ENCODE results near the gene TAS2R60.
"Not testable (repeated sequence)": the region's sequence is repeated elsewhere in the genome, so short reads cannot be mapped to it uniquely, and the experiment has no call there.

The TAS2R60 gene

GRCh38 chr7:143479055-143479766 is 36.0 kb downstream of the TAS2R60 start:
- no peak for DNase-seq

DNA sequence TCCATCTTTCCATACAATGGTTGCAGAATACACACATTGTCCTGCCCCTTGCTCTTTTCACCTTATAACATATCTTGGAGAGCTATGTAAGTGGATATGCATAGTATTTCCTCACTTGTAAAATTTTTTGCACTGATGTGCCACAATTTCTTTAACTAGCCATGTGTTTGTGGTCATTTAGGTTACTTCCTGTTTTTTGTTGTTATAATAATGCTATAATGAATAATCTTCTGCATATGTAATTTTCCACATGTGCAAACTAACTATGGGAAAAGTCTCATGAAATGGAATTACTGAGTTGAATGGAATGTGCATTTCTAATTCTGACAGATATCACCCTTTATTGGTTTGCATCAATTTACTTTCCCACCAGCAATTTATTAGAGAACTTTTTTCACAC is 37.2 kb downstream of the TAS2R60 start:
- no peak for DNase-seq

GRCh38 chr7:143484119-143484518 is 40.9 kb downstream of the TAS2R60 start:
- DNase-seq = no peak

DNA sequence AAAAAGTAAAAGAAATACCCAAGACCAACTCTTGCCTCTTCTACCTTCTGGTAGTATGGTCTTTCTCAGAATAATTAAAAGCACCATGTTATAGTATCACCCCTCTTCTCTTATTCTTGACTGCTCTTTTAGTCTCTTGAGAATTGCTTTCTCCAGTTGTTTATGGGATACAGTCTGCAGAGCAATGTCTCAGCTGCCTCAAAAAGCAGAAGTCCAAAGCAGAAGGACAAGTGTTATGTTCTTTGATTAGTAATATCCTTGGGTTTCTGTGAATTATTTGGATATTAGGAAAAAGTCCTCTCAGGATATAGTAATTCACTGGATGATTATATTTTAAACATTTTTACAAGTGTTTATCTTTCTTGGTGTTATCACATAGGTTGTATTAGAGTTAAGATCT is 41.8 kb downstream of the TAS2R60 start:
- DNase-seq = no peak

DNA sequence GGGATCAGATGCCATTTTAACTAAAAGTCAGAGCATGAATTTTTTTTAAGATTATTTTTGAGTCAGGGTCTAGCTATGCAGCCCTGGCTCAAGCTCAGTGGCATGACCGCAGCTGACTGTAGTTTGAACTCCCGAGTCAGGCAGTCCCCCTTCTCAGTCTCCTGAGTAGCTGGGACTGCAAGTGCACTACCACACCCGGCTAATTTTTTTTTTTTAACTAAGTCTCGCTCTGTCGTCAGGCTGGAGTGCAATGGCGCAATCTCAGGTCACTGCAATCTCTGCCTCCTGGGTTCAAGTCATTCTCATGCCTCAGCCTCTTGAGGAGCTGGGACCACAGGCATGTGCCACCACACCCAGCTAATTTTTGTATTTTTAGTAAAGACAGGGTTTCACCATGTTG is 42.2 kb downstream of the TAS2R60 start:
- no peak for DNase-seq

- not testable (repeated sequence) for DNase-seq
Observed at GRCh38 chr7:143486266-143486665, 43.0 kb downstream of the TAS2R60 start.

GRCh38 chr7:143487061-143487460 is 43.8 kb downstream of the TAS2R60 start:
- no peak for DNase-seq

- DNase-seq = no peak
Observed at GRCh38 chr7:143487566-143487965, 44.3 kb downstream of the TAS2R60 start.

GRCh38 chr7:143490717-143491306 is 47.6 kb downstream of the TAS2R60 start:
- no peak for DNase-seq

DNA sequence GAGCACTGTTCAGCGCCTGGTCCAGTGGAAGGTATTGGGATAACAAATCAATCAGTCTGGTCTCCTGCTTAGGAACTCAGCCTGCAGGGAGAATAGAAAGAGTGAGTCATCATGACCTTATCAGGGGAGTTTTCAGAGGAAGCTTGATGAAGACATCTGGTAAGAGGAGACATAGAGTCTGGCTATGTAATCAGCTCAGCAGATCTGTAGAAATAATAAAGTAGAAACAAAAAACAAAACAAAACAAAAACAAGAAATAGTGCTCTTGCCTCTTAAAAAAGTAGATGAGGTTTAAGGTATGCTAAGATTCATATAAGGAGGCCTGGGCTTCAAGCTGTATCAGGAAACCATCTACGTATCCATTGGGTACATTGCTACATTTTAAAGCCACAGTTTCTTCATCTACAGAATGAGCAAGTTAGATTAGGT is 48.8 kb downstream of the TAS2R60 start:
- no peak for DNase-seq

DNA sequence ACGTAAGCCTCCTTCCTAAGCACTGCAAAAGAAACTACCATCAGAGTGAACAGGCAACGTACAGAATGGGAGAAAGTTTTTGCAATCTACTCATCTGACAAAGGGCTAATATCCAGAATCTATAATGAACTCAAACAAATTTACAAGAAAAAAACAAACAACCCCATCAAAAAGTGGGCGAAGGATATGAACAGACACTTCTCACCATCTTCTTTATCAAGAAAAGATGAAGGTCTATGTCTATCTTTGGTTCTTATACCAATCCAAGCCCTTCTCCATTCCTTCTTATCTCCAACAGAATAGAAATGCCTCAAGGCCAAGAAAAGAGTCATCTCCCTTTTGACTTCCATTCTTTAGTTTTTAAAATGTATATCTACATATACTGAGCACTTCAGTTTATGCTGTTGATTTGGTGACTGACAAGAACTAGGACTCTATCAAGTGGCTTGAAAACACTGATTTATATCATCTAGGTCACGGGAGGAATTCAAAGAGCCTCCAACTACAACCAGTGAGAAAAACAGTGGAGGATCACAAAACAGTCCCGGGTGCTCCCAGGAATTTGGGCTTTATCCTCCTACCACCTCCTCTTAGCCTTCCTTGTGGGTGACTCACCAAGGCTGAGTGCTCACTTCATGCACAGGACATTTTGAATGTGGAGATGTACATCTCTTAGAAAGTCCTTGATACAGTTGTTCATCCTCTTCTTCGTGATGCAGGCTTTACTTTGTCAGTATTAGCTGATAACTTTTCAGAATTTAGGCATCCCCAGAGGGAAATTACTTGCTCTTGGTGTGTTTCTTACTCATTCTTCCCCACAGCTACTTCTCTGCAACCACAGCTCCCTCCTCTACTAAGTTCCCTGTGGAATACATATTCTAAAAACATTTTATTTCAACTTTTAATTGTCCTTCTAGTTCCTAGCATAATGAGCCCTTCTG is 49.8 kb downstream of the TAS2R60 start:
- DNase-seq = no peak

GRCh38 chr7:143493751-143494150 is 50.5 kb downstream of the TAS2R60 start:
- no peak for DNase-seq
